GM19463 (cell line): ENCODE results near the gene SLC38A8.

ENCODE experiments used
- ATAC-seq: cut with Tn5 transposase; IDR thresholded peaks from one replicate; pipeline ENCODE4 v1.9.1; 2021; ENCODE audit warnings: mild to moderate bottlenecking, moderate library complexity; ENCODE audit not compliant: unreplicated experiment

The SLC38A8 gene

DNA sequence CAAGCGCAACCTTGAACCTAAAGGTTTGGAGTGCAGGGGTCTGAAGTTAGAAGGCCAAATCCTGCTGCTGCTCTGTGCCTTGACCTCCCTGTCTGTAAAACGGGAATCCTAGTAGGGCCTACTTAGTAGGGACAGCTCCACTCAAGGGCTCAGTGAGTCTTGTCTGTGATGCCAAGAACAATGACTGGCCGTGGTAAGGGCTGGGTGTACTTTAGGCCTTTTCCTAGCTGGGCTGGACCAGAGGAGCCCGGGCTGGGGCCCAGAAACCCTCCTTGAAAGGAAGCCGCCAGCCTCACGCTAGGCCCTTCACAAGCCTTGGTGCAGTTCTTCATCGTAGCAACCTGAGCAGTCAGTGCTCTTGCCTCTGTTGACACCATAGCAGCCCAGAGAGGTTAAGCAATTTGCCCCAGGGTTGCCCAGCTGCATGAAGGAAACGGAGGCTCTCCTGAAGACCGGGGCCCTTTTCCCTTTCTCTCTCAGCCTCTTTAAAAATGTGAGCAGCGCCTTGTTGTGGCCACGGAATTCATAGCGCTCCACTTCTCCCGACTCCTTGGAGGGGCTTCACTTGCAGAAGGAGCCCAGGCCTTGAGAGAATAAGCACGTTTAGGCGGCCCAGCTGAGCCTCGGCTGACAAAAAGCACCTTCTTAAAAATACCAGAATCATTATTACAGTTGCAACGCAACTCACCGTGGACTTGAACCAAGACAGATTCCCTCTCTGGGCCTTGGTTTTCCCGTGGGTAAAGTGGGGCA, 70.2 kb downstream of the SLC38A8 start:
- ATAC-seq: no peak

DNA sequence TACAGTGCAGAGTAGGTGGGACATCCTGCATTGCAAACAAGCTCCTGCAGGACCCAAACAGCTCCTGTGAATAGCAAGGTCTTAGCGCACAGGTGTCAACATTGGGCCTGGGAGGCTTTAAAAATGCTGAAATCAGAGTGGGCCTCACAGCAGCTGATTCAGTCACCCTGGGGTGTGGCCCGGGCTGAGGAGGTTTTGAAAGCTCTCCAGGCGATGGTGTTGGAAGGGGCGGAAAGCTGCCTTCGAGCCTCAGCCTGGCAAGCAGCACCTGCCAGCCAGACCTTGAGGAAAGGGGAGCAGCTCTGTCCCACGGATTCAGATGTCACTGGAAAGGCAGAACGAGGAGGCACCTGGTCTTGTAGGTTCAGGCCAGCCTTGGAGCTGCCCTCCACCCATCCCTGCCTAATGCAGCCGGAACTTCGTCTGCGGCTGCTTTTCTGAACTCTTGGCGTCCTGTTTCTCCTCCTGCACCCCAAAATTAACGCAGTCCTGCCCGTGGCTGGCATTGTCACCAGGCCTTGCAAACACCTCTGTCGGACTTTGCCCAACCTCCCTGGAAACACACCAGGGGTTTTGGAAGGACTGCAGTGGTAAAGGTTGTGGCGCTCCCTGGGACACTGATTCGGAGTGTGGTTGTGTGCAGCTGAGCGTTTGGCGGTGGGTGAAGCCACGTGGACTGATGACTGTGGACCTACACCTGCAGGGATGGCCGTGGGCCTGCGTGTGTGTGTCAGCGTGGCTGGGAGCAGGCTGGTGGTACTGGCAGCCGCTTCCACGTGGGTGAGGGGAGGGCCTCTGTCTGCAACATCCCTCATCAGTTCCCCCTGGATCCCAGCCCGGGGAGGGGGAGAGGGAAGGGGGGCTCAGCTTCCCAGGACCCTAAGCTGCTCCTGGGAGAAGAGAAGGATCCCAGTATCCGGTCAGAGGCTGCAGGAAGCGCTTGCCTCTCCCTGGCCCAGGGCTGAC, 71.1 kb downstream of the SLC38A8 start:
- ATAC-seq: no peak

DNA sequence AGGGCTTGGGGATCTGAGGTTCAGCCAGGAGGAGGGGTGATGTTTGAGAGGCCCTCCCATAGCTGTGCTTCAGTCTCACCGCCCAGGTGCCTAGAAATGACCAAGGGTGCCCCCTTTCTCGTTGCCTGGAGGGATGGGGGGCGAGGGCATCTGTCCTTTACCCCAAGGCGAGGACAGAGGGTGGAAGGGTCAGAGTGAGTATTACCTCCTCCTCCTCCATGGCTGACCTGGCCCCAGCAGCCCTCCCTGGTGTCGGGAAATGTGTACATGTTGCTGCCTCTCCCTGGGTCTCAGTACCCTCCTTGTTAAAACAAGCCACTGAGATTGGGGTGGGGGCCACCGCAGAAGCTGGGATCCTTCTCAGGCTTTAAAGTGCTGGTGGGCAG, 72.2 kb downstream of the SLC38A8 start:
- ATAC-seq: no peak

DNA sequence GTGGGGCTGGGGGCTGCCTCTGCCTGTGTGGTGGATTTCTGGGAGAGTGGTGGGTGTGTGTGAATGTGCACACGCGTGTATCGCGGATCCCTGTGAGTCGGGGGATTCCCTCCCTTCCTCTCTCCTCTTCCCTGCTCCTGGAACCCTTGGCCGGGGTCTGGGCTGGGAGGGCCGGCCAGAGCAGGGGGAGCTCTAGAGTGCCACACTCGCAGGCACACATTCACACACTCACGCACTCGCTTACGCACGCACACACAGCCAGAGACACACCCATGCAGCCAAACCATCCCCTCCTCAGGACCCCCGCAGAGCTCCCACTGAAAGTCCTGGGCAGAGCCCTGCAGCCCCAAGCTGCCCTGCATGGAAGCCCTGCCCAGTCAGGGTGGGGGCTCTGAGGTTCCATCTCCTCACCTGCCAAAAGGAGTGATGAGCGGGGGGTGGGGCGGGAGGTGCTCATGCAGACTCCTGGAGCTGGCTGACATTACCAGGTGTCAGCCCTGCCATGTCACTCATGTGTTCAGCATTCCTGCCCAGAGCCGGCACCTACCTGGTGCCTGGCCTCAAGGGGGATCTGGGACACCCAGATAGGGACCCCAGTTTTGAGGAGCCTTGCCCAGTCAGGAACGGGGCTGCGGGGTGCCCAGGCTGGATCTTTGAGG, 72.7 kb downstream of the SLC38A8 start:
- no peak for ATAC-seq

DNA sequence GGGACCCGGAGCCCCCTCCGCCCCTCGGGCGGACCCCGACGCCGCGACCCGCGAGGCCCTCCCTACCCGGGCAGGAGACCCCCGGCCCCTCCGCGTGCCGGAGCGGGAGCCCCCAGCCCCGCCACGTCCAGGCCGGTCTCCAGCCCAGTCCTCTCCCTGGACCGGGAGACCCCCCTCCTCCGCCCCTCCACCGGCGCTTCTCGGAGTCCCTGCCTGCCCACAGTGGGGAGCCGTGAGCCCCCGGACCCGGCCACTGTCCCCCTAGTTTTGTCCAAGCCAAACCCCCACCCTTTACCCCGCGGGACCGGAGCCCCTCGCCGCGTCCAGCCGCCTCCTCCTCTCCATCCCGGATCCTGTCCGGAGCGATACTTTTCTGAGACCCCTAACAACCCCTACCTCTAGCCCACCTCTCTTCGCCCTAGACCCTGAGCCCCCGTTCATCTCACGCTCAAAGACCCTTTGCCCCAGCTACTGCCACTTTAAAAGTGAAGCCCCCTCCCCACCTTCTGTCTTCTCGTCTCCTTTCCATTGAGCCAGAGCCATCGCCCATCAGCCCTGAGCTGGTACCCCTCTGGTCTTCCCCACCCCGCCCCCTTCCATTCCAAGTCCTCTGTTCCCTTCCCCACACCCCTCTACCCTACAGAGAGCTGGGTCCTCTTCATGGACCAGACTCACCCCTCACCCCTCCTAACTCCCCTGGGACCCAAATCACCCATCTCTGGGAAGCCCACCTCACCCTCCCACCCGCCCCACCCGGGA, 73.5 kb downstream of the SLC38A8 start:
- ATAC-seq: no peak

DNA sequence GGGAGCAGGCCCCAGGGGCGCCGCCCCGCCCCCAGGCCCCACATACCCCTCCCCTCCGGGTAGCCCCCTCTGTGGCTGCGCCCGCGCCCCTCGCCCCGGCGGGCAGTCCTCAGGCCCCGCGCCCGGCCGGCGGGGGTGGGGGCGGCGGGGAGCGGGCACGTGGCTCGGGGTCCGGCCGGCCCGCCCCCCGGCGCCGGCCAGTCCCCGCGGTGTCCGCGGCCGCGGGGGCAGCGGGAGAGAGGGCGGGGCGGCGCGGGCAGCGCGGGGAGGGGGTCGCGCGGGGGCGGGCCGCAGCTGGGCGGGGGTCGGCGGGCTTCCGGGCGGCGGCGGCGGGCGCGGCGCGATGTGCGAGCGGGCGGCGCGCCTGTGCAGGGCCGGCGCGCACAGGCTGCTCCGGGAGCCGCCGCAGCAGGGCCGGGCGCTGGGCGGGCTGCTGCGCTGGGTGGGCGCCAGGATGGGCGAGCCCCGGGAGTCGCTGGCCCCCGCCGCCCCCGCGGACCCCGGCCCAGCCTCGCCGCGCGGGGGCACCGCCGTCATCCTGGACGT, 74.2 kb downstream of the SLC38A8 start:
- no peak for ATAC-seq

DNA sequence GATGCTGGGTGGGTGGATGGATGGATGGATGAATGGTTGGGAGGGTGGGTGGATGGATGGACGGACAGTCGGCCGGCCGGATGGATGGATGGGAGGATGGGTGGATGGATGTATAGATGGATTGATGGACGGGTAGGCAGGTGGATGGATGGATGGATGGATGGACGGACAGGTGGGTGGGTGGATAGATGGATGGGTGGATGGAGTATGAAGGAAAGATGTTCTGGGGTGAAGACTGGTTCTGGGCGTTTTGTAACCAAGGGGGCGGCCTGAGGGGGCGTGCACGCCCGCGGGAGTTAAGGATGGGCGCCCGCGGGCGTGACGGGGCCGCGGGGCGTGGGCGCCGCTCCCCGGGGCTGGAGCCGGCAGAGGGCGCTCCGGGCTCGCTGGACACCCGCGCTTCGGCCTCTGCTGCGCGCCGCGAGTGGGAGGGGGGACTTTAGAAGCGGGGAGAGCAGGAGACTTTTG, 74.7 kb downstream of the SLC38A8 start, which contains the start of gene NECAB2:
Gene NECAB2 (plus strand): TSS at position 407 of the 468 bp plus-strand sequence. CDS start 405 bp downstream, outside the sequence.
- ATAC-seq: no peak

DNA sequence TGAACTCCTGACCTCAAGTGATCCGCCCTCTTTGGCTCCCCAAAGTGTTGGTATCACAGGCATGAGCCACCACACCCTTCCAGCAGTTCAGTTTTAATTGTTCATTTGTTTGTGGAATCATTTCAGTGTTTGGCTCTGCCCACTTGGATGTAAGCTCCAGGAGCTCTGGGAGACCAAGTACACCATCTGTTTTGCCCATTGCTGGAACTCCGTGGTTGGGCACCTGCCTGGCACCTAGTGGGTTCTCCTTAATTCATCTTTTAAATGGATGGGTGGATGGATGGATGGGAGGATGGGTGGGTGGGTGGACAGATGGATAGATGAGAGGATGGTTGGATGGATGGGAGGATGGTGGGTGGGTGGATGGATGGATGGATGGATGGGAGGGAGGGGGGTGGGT, 75.5 kb downstream of the SLC38A8 start:
- no peak for ATAC-seq

DNA sequence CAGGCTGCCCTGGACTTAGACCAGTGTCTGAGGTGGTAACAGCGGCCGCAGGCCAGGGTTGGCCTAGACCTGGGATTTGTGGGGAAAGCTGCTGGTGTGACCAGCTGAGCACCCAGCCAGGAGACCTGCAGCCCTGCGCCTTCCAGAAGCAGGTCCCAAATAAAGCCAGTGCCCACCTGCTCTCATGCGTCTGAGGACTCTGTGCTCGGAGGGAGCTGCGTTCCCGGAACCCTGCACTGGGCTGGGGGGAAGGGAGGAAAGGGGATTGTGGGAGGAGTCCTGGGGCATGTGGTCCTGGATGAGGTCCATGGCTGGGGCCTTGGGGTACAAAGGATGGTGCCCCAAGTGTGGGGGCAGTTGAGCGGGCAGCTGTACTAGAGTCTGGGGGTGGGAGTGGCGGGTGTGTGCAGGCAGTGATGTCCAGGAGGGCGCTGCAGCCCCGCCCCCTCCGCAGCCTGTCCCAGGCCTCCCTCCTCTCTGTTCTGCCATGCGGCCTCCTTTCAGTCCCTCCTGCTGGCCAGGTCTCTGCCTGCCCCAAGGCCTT, 76.4 kb downstream of the SLC38A8 start:
- no peak for ATAC-seq

DNA sequence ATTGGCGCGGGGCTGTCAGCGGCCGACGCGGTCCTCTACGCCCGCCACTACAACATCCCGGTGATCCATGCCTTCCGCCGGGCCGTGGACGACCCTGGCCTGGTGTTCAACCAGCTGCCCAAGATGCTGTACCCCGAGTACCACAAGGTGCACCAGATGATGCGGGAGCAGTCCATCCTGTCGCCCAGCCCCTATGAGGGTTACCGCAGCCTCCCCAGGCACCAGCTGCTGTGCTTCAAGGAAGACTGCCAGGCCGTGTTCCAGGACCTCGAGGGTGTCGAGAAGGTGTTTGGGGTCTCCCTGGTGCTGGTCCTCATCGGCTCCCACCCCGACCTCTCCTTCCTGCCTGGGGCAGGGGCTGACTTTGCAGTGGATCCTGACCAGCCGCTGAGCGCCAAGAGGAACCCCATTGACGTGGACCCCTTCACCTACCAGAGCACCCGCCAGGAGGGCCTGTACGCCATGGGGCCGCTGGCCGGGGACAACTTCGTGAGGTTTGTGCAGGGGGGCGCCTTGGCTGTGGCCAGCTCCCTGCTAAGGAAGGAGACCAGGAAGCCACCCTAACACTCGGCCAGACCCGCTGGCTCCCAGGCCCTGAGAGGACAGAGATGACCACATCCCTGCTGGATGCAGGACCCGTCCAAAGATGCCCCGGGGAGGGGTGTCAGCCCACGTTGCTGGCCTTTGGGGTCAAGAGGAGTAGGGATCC, 77.0 kb downstream of the SLC38A8 start:
- no peak for ATAC-seq

DNA sequence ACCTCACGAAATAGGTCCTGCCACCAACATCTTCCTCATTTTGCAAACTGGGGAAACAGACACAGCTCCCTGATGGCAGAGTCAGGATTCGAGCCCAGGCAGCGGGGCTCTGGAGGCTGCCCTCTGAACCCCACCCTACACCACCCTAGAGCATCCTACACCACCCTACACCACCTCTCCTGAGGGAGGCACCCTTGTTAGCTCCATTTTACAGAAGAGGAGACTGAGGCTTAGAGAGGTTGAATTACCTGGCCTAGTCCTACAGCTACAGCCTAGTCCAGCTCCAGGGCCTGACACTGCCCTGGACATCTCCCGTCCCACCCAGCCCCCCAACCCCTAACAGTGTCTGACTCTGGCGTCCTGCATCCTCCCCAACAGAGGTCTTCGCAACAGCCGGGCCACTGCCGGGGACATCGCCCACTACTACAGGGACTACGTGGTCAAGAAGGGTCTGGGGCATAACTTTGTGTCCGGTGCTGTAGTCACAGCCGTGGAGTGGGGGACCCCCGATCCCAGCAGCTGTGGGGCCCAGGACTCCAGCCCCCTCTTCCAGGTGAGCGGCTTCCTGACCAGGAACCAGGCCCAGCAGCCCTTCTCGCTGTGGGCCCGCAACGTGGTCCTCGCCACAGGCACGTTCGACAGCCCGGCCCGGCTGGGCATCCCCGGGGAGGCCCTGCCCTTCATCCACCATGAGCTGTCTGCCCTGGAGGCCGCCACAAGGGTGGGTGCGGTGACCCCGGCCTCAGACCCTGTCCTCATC, 77.7 kb downstream of the SLC38A8 start:
- no peak for ATAC-seq

DNA sequence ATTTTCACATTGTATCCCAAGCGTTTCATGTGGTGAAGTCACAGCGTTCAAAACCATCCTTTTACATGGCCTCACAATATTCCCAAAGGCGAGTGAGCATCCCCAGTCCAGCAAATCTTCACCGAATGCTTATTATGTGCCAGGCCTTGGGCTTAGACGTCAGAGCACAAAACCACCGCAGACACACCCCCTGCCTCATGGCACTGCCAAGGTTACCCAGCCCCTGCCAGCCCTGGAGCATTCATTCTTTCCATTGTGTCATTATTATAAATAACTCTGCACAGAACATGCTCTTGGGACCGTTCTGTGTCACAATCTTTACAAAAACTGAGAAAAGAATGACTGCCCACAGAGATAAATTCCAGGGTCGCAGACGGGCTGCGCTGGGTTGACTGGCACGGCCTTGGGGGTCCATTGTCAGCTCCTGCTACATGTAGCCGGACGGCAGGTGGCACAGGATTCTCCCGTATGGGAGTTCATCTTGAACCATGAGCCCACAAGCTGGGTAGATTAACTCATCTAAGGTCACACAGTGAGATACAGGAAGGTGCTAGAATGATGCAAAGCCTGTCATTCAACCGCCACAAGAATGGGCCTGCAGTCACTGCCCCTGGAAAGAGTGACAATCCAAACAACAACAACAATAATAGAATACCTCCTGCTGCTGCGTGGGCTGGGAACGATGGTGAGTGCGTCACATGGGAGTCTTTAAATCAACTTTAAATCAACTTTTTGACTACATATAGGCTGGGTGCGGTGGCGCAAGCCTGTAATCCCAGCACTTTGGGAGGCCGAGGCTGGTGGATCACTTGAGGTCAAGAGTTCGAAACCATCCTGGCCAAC, 79.1 kb downstream of the SLC38A8 start:
- no peak for ATAC-seq

DNA sequence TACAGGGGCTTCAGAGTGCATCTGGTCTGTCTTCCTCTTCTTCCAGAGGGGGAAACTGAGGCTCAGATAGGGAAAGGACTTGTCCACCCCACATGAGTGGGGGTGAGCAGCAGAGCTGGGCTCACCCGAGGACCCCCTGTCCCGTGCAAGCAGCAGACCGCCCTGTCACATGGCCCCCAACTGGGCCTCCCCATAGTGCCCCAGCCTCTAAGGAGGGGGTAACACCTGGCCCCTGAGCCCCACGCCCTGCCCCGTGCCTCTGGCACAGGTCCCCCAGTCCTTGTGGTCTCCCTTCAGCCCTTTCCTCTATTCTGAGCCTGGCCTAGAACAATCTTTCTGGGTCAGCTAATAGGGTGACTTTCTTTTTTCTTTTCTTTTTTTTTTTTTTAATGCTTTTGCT, 81.0 kb downstream of the SLC38A8 start:
- ATAC-seq: no peak

DNA sequence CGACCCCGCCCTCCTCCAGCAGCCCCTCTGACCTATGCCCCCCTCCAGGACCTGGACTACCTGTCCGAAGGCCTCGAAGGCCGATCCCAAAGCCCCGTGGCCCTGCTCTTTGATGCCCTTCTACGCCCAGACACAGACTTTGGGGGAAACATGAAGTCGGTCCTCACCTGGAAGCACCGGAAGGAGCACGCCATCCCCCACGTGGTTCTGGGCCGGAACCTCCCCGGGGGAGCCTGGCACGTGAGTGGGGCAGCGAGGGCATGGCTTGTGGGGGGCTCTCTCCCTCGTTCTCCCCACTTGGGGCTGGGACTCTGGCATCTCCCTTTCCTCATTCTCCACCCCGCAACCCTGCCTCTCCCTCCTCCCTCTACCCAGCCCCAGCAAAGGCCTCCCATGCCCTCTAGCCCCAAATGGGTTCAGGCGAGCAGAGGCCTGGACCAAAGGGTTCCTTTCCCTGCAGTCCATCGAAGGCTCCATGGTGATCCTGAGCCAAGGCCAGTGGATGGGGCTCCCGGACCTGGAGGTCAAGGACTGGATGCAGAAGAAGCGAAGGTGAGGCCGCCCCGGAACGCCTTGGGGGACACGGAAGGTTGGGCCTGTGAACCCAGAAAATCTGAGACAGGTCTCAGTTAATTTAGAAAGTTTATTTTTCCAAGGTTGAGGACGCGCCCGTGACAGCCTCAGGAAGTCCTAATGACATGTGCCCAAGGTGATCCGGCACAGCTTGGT, 81.9 kb downstream of the SLC38A8 start:
- no peak for ATAC-seq
